GM21360 (cell line): ENCODE measurements around the gene LRCH1.
A peak's percentile ranks its signal among the peaks of the same experiment; 100 is the strongest.

Source experiments
- ATAC-seq: cut with Tn5 transposase; IDR thresholded peaks from one replicate; pipeline ENCODE4 v1.9.1; 2021; ENCODE audit warnings: mild to moderate bottlenecking, moderate library complexity; ENCODE audit not compliant: unreplicated experiment

Gene LRCH1

DNA sequence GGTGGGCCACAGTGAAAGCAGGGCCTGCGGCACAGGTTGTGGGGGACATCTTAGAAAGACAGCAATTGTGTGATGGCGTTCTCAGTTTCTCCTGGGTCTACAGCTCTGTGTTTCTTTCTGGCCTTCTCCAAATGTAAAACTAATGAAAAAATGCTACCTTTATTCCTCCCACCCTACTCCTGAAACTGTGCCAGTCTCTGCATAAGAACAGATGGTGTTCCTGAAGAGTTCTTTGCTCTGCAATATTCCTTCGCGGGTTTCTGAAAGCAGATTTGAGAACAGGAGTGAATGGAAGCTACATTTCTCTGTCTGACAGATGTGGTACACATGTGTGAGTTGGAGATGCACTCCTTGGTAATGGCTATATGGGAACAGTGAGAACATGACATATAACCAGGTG is 18.0 kb upstream of the LRCH1 start:
- ATAC-seq = no peak

DNA sequence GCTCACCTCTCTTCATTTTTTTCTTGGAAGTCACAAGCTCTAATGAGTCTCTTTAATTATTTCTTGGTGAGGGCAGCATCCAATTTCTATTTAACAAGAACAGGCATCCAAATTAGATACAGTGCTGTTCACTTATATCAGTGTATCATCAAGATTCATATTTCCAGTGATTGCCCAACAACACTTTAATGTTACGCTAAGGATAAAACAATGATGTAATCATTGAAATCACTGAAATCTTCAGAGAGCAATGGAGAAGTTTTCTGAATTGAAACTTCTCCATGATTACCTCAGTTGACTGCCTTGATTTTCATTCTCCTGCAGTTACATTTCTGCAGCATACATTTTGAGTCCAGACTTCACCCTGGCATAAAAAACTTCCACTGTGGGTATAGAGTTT is 17.1 kb upstream of the LRCH1 start:
- ATAC-seq = no peak

DNA sequence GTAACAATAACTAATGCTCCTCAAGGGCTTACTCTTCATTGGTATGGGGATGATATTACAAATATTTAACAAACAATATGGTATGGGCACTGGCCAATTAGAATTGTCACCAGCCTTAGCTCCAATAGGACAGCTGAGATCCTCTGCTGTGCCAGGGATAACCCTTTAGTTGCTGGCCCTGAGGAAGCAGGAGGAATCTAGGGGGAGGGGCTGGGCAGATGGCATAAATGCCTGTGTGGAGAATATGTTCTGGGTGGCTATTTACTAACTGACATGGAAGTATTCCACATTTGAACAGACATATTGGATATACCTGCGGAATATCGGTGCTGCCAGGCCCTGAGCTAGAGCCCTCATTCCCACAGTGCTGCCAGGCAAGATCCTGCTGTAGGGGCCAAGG is 16.6 kb upstream of the LRCH1 start:
- ATAC-seq = no peak

DNA sequence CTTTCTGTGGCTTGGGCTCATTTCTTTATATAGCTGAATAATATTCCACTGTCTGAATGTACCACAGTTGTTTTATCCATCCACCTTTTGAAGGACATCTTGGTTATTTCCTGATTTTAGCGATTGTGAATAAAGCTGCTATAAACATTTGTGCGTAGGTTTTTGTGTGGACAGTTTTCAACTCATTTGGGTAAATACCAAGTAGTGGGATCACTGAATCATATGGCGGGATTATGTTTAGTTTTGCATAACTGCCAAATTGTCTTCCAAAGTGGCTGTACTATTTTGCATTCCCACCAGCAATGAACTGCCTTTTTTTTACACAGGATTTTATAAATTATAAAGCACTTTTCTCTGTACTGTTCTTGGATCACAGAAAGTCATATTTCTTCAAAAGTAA is 13.7 kb upstream of the LRCH1 start:
- ATAC-seq = no peak

DNA sequence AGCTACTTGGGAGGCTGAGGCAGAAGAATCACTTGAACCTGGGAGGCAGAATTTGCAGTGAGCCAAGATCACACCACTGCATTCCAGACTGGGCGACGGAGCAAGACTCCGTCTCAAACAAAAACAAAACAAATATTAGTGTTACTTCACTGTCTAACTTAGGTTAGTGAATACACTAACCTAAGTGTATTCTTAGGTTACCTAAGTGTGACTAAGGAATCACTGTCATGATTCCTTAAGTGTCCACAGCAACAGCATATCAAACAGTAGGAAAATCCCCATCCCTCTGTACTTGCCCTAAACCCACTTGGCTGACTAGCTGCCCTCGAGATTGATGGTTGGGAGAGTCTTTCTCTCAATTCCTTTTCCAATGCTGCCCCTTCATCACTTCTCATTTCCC is 11.8 kb upstream of the LRCH1 start:
- ATAC-seq = no peak

DNA sequence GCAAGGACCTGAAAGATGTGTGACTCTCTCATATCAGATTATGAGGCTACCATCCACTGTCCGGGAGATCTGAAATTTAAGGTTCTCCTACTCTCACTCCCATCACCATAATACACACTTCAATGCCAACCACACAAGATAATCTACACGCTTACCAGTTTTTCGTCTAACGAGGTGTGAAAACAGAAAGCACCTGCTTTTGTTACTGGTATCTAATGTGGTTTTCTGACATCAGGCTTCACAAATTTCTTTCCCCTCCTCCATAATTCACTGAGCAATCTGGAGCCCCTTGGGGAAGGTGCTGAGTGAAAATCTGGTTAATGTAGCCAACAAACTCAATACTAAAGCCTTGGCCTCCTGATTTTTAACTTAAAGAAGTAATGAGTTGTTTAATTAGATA is 10.1 kb upstream of the LRCH1 start:
- ATAC-seq = no peak

DNA sequence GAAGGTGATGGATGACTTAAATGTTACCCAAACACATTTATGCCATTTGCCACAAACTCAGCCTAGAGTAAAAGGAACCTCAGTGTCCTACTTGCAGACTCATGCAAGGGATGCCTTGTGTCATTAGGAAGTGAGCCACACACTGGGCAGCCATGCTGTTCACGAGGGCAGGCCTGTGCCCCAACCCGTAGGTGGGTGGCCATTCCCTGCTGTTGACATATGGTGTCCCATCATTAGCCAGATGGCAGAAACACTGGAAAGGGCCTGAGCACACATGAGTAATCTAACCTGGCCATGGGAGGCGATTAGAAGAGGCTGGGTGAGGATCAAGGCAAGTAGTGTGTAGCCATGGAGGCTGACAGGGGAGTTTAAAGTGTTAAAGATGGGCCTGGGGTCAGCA is 9.7 kb upstream of the LRCH1 start:
- ATAC-seq = no peak

DNA sequence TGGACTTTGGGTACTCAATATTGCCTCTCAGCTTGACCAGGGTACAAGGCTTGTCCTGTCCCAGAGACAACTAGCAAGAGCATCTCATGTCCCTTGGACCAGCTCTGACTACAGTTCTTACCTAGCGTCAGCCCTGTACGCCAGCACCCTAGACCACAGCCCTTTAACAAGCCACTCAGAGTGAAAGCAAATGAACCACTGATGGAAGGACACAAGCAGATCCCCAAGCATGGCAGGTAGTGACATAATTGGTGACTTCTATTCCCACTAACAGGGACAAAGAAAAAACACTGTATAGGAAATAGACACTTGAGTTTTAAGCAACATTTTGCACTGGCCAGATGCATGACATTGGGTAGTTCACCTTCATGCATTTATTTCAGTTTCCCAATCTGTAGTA is 8.8 kb upstream of the LRCH1 start:
- no peak for ATAC-seq

DNA sequence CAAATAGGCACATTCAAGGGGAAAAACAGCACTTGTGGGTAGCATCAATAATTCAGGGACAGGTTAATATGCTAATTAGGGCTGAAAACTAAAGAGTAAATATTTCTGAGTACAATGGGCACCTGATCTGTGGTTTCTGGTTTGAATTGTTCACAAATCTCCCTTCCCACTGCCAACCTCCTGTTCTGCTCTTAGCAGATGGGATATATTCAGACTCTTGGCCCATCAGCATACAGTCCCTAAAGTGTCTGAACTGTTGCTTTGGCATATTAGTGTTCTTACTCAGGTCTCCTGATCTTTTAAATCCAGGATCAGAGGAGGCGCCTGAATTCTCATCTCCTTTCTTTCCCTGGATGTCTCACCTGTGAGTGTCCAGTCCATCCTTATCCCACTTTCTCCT is 8.2 kb upstream of the LRCH1 start:
- no peak for ATAC-seq

DNA sequence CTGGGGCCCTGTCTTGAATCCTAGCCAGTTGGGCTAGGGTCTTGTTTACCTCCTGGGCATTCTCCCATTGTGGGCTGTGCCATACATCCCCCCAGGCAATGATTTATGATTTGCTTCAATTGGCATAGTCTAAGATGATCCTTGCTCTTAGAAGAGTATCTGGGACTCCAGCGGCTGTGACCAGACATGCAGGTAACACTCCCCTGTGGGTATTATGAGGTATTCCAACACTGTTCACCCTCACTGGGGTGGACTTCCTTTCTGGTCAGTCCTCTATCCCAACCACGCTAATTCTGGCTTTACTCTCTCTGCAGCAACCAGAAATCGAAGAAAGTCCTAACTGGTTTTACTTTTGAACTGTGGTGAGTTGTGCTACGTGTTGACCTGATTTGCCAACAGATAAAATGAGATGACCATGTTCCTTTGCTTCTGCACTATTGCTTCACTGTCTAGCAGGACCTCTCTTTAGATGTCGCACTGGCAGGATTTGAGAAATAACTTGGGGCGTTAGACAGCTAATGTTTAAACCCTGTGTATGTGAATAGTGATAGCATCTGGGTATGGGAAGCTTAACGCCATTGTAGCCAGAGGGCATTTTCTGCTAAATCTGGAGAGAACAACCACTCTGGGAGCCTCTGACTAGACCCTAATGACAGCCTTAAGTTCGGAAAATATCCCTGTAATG is 6.7 kb upstream of the LRCH1 start:
- ATAC-seq = no peak

DNA sequence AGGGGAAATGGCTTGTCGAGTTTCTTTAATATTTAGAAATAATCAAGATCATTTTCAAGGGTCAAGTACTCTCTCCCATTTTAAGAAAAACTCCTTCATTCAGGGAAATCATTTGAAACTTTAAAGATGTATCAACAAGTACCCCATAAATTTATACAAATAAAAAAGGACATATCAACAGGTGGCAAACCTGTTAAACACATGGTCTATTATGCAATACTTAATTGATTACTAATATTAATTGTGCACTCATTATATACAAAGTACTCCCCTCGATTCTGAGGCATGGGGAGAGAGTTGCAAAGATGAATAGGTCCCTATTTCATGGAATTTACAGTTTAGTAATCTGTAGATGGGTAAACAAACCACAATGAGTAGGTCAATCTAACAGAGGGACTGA is 2.1 kb upstream of the LRCH1 start:
- no peak for ATAC-seq

DNA sequence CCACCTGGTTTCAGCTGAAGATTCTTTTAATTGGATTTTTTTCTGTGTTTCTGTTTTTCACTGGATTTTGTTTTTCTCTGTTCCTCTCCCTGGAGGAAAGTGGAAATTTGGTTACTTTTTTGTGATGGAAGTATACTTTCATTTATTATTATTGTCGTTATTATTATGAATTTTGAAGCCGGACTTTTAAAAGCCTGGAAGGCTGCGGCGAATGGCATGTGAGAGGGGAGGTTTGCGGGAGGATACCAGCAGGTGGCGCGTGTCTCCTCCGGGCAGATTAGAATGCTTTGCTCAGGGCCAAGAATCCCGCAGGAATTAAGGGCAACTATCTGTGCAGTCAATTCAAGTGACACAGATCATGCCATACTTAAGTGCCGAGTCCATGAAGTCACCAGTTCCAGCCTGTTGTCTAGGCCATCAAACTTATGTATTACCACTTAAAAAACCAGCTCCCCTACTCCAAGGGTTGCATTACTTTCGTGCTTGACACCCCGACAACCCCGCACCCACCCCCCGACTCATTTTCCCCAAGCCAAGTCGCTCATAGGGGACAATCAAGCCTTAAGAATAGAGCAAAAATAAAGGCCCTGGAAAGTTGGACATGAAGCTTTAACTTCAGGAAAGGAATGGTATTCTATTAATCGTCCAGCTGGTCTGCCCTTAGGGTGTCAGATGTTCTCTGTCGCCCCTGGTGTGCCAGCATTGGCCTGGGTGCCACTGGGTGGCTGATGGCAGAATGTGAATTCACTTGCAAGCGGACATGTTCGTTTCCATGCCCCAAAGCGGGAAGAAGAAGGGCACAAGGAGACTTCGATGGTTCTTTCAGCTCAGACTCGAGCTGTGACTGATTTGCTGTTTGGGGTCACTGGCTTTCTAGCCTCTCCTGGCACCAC is 1.3 kb upstream of the LRCH1 start:
- ATAC-seq = no peak

DNA sequence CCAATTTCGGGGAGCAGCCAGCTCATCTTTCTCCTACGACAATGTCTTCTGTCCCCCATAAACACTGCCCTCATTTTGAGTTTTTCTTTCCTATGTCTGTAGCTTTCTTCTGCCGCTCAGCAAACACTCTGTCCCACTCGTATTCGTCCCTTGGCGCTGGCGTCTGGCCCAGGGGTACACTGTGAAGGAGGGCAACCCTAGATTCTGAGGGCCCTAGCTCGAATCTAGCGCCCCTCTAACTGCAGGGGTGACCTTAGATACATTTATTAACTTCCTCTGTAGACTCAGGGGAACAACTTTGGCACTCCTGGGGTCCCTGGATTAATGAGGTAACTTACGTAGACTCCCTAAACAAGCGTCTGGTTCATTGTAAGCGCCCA is 677 bp upstream of the LRCH1 start:
- no peak for ATAC-seq

DNA sequence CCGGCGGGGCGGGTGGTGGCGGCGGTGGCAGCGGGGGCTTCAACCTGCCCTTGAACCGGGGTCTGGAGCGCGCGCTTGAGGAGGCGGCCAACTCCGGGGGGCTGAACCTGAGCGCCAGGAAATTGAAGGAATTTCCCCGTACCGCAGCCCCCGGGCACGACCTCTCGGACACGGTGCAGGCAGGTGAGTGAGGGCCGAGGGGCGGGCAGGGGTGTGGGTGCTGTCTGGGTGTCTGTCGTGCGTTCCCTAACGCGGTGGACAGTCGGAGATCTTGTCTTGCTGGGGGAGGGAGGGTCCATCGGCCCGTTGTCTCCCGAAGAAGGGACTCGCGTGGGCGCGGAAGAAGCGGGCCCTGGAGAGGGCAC is 533 bp downstream of the LRCH1 start:
- no peak for ATAC-seq

DNA sequence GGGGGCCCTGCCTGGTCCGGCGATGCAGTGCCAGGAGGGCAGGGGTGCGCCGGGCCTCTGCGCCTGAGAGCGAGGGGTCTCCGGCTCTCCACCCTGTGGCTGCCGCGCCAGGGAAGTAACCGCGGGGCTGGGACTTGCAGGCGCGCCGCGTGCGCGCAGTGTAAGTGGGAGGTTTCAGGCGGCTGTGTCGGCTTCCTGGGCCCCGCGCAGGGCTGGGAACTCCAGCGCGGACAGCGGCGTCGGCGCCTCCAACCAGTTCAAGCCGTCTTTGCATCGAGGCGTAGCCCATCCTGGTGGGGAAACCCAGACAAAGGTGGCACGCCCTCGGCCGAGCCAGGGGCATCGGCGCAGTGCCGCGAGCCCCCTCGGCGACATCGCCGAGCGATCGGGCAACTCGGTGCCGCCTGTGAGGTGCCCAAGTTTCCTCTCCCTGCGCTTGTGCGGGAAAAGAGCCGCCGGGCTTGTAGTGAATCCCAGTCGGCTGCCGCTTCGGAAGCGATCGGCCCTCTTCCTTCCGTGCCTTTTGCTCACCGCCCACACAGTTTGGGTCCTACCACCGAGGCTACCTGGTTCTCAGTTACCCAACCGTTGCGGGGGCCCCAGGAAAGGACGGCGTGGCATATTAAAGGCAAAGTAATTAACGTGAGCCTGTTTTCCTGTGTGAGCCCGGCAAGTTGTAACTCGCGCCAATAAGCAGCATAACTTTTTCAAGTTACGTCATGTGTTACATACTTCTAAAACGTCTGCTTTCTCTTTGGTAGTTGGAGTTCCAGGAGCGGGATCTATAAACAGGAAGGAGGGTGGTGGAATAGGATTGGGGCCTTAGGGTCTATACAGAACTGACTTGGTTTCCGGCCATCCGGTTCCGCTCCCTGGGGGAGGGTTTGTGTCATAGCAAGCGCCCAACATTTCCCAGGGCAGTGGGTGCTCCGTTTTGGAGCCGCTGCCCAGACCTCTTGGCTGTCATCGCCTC is 1.2 kb downstream of the LRCH1 start:
- peak; percentile 41 for ATAC-seq

DNA sequence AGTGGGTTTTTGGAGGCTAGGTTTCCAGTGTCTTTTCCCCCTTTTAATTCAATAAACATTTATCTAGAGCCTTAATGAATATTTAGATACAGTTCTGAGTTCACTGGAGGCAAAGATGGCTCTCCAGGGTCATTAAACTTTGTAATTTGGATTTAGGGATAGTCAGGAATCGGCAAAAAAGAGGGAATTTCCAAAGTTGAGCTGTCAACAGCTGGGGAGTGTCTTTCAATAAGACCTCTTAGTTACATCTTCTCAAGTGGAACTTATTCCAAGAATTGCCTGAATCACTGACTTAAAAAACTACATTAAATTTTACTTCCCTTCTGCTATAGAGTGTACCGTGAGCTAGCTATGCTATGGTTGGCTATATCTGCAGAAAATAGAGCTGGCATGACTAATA is 2.0 kb downstream of the LRCH1 start:
- no peak for ATAC-seq

DNA sequence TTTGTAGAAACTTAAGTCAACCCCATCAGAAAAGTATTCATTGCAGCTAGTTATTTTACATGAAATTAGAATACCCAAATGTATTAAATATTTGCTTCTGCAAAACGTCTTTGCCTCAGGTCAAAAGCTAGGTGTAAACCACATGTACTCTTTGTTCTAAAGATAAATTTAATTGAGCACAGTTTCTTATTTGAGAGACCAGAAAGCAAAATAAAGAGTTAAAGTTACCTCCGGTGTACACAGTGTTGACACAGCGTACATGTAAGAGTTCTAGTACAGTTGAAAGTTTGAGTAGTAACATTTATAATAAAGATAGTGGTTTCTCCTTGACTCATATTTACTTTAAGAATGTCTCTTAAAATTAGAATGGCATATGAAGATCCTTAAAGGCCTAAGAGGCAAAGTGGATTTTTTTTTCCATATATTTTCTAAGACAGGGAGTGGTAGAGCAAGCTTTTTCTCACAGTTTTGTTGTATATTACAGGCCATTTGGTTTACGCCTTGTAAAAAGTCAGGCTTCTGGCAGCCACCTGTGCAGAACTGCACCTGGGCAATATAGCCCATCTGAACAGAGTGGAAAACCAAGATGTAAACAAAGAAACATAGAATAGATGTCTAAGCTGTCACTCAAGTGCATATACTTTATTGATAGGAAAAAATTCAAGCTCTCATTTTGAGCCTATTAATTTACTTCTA is 2.9 kb downstream of the LRCH1 start:
- ATAC-seq = no peak

DNA sequence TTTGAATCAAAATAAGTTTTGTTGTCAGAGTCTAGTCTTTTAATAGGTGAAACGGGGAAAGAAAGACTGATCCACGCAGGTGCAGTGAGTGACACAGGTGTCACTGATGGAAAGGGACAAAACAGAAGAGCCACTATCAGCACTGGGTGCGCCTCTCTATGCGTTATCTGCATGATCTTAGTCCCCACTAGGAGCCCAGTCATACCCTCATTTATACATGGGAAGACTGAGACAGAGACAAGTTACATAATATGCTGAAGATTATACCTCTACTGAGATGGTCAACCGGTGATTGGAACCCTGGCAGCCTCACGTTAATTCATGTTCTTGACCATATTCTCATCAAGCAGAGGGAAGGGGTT is 3.4 kb downstream of the LRCH1 start:
- no peak for ATAC-seq

DNA sequence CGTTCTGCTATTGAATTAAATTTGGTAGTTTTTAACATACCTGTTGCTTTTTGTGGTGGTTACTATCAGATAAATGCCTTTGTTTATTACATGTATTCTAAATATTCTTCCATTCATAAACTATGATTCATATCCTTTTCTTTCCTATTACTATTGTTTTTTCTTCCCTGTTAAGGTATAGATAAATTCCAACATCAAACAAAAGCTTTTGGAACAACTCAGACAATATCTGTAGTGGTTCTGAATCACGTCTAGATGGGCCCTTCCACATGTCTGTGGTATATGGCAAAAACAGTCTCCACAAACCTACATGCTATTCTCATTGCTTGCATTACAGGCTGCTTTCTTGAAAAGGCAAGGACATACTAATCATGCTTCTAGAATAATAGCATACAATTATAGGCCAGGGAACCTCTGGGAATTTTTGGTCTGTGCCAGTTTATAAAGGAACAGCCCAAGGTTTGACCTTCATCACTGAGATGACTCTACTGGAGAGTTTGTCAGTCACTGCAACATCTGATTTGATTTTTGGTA is 6.4 kb downstream of the LRCH1 start:
- no peak for ATAC-seq

DNA sequence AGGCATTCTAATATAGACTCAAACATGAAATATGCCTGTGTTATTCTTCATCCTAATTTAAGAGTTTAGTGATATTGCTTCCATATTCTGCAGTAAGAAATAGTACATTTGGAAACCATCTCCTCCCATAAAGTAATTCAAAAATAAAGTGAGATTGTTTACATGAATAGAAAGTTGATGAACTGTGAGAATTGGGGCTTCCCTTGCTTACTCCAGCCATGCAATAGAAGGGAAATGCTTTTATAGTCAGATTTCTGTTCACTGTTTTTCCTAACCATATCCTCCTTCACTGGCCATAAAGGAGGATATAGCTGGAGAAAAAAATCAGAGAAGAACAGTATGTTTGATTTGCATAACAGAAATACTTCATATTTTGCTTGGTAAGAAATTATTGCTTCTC is 7.8 kb downstream of the LRCH1 start:
- no peak for ATAC-seq

DNA sequence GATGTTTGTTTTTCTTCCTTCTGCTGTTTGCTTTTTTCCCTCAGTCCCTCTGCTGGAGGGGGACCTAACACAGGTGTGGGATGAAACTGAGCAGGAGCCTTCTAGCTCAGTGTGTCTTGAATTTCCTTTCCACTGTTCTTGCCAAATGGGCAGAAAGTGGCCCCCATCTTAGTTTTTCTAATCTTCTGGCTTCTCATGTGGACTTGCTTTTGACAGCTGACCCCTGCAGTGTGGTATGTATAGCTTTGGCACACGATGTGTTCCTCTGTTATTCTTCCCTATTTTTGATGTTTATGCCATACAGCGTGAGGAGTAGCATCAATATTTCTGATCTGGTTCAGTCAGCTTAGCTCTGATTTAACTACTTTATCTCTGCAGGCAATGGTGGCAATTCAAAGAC is 8.3 kb downstream of the LRCH1 start:
- no peak for ATAC-seq
